H1 (cell line): ENCODE measurements around the gene LYRM4. TPM values are rescaled to one million over a fixed set of nuclear protein-coding genes. Genes with fewer than 3 reads are reported as not detected.

Source experiments
- CTCF ChIA-PET: fragments of 300-600 bp; sonication (Branson Sonifier 250); formaldehyde crosslinking; loops from one replicate; lab custom pipeline; 2021; ENCODE audit not compliant: partially characterized antibody; lab: Charles Lee
- POLR2A ChIA-PET: fragments of 300-600 bp; sonication (Branson Sonifier 250); formaldehyde crosslinking; loops from one replicate; lab custom pipeline; 2021; ENCODE audit warnings: inconsistent platforms; ENCODE audit not compliant: partially characterized antibody; lab: Charles Lee
- DNase-seq, 2 experiments: peaks; one replicate each; pipeline versions ENCODE4 v3.0.0 to v3.0.0-alpha.2; 2010 to 2022; ENCODE audit warnings: low spot score in 2 of 2, low read depth in 1 of 2, mixed read lengths in 1 of 2
- FAIRE-seq: peaks from 2 replicates; lab custom pipeline; 2011; peaks lifted over from hg19 to GRCh38; lab: Jason Lieb, UNC
- H2AFZ ChIP-seq: 2 replicates; pipeline ENCODE4 v1.8.1; 2012; ENCODE audit warnings: low read length, inconsistent platforms
- H2AK5ac ChIP-seq: 2 replicates; pipeline ENCODE4 v1.6.1; 2013; ENCODE audit warnings: low read depth, low read length
- H2BK120ac ChIP-seq: replicated peaks from 2 replicates; pipeline ENCODE3; 2013; ENCODE audit warnings: low read depth, low read length, inconsistent platforms
- H2BK12ac ChIP-seq: 2 replicates; pipeline ENCODE4 v1.6.1; 2013; ENCODE audit warnings: low read depth, low read length
- H2BK15ac ChIP-seq: 2 replicates; pipeline ENCODE4 v1.6.1; 2013; ENCODE audit warnings: low read length
- H2BK20ac ChIP-seq: 2 replicates; pipeline ENCODE4 v1.6.1; 2013; ENCODE audit warnings: low read length
- H2BK5ac ChIP-seq: 2 replicates; pipeline ENCODE4 v1.6.1; 2013; ENCODE audit warnings: low read depth, low read length
- H3K14ac ChIP-seq: 2 replicates; pipeline ENCODE4 v1.6.1; 2013; ENCODE audit warnings: inconsistent platforms; ENCODE audit not compliant: insufficient read length
- H3K18ac ChIP-seq: 2 replicates; pipeline ENCODE4 v1.6.1; 2013; ENCODE audit warnings: low read length; ENCODE audit errors: extremely low read depth
- H3K23ac ChIP-seq: 2 replicates; pipeline ENCODE4 v1.6.1; 2013; ENCODE audit warnings: inconsistent platforms; ENCODE audit not compliant: insufficient read length
- H3K23me2 ChIP-seq: 2 replicates; pipeline ENCODE4 v1.6.1; 2013; ENCODE audit warnings: low read depth, low read length
- H3K27ac ChIP-seq: 2 replicates; pipeline ENCODE4 v1.6.1; 2011; ENCODE audit warnings: low read depth, low read length, inconsistent platforms
- H3K27me3 ChIP-seq, 4 experiments: replicated peaks in 1 of 4; 1 replicate in 1 of 4; 2 replicates in 3 of 4; pipeline versions ENCODE4 v1.6.1 to v1.8.1; 2011 to 2013; ENCODE audit warnings: low read length in 3 of 4, mild to moderate bottlenecking in 3 of 4, inconsistent platforms in 2 of 4, mixed read lengths in 2 of 4, moderate library complexity in 1 of 4; ENCODE audit not compliant: control insufficient read depth in 3 of 4, insufficient read depth in 3 of 4; ENCODE audit errors: extremely low read depth in 1 of 4
- H3K36me3 ChIP-seq, 4 experiments: 2 replicates each; pipeline versions ENCODE4 v1.6.1 to v1.8.1; 2011 to 2013; ENCODE audit warnings: mild to moderate bottlenecking in 4 of 4, low read length in 3 of 4, moderate library complexity in 2 of 4, control low read depth in 1 of 4, inconsistent platforms in 1 of 4; ENCODE audit not compliant: insufficient read depth in 4 of 4, control insufficient read depth in 2 of 4
- H3K4ac ChIP-seq: replicated peaks from 2 replicates; pipeline ENCODE3; 2013; ENCODE audit warnings: low read length, low read depth, mixed read lengths, inconsistent platforms; ENCODE audit not compliant: insufficient read length
- H3K4me1 ChIP-seq, 4 experiments: replicated peaks in 1 of 4; 1 replicate in 1 of 4; 2 replicates in 3 of 4; pipeline versions ENCODE4 v1.6.1 to v1.8.1; 2011 to 2013; ENCODE audit warnings: low read length in 3 of 4, inconsistent platforms in 2 of 4, mixed read lengths in 1 of 4; ENCODE audit not compliant: insufficient read depth in 4 of 4, control insufficient read depth in 3 of 4
- H3K4me2 ChIP-seq, 2 experiments: 2 replicates each; pipeline versions ENCODE4 v1.6.1 to v1.8.1; 2011 to 2013; ENCODE audit warnings: low read depth in 2 of 2, low read length in 2 of 2, control low read depth in 1 of 2, inconsistent platforms in 1 of 2, mild to moderate bottlenecking in 1 of 2; ENCODE audit not compliant: insufficient read depth in 1 of 2
- H3K4me3 ChIP-seq, 4 experiments: fragments of 200-600, 300-600 bp in 1 of 4; sonication (generic), shearing (Covaris generic), sonication (Bioruptor Twin) in 1 of 4; 2 replicates each; pipeline versions ENCODE4 v1.5.1 to v1.8.1; 2011 to 2016; ENCODE audit warnings: low read length in 4 of 4, low read depth in 3 of 4, control low read depth in 2 of 4, inconsistent platforms in 2 of 4, mild to moderate bottlenecking in 2 of 4, mixed read lengths in 1 of 4, moderate library complexity in 1 of 4; ENCODE audit not compliant: insufficient read depth in 2 of 4; ENCODE audit errors: extremely low read depth in 1 of 4
- H3K56ac ChIP-seq: replicated peaks from 2 replicates; pipeline ENCODE3; 2013; ENCODE audit warnings: low read depth, mild to moderate bottlenecking, mixed read lengths, low read length, inconsistent platforms; ENCODE audit not compliant: insufficient read length
- H3K79me1 ChIP-seq: 2 replicates; pipeline ENCODE4 v1.6.1; 2013; ENCODE audit warnings: low read depth, low read length, control low read depth
- H3K79me2 ChIP-seq, 2 experiments: 2 replicates each; pipeline versions ENCODE4 v1.6.1 to v1.8.1; 2012 to 2013; ENCODE audit warnings: low read length in 2 of 2, mild to moderate bottlenecking in 2 of 2, inconsistent platforms in 1 of 2; ENCODE audit not compliant: insufficient read depth in 2 of 2, control insufficient read depth in 1 of 2
- H3K9ac ChIP-seq, 4 experiments: replicated peaks in 1 of 4; 1 replicate in 1 of 4; 2 replicates in 3 of 4; pipeline versions ENCODE4 v1.6.1 to v1.8.1; 2011 to 2013; ENCODE audit warnings: low read depth in 3 of 4, low read length in 3 of 4, control low read depth in 2 of 4, mild to moderate bottlenecking in 2 of 4, moderate library complexity in 2 of 4, inconsistent platforms in 1 of 4; ENCODE audit errors: extremely low read depth in 1 of 4
- H3K9me3 ChIP-seq, 2 experiments: 2 replicates each; pipeline versions ENCODE4 v1.6.1 to v1.8.1; 2012 to 2013; ENCODE audit warnings: mild to moderate bottlenecking in 2 of 2, moderate library complexity in 2 of 2, control low read depth in 1 of 2, inconsistent platforms in 1 of 2, low read depth in 1 of 2, low read length in 1 of 2, mixed read lengths in 1 of 2; ENCODE audit not compliant: insufficient read depth in 2 of 2
- H4K20me1 ChIP-seq, 2 experiments: replicated peaks in 1 of 2; 2 replicates each; pipeline versions ENCODE3 to v1.8.1; 2011 to 2013; ENCODE audit warnings: inconsistent platforms in 2 of 2, low read length in 2 of 2, mild to moderate bottlenecking in 1 of 2; ENCODE audit not compliant: insufficient read depth in 2 of 2, control insufficient read depth in 1 of 2
- H4K5ac ChIP-seq: 2 replicates; pipeline ENCODE4 v1.6.1; 2013; ENCODE audit warnings: low read length, low read depth, mixed read lengths, inconsistent platforms; ENCODE audit not compliant: insufficient read length
- H4K8ac ChIP-seq: 2 replicates; pipeline ENCODE4 v1.8.0; 2013; ENCODE audit warnings: mild to moderate bottlenecking, moderate library complexity, low read length, inconsistent platforms; ENCODE audit not compliant: insufficient read depth; ENCODE audit errors: extremely low read depth
- H4K91ac ChIP-seq: replicated peaks from 2 replicates; pipeline ENCODE3; 2013; ENCODE audit warnings: low read length, mixed read lengths, inconsistent platforms; ENCODE audit not compliant: insufficient read length
- ASH2L ChIP-seq: fragments of 200-600, 300-600 bp; sonication (generic); IDR thresholded peaks from one replicate; pipeline ENCODE4 v1.7.1; 2017; ENCODE audit warnings: low read length
- CBX5 ChIP-seq: fragments of 300-800, 300-1000 bp; sonication (generic); IDR thresholded peaks from 2 replicates; pipeline ENCODE4 v1.7.1; 2016; ENCODE audit warnings: antibody characterized with exemption, low read length, low read depth
- CBX8 ChIP-seq: fragments of 300-800, 300-1000 bp; sonication (generic); IDR thresholded peaks from 2 replicates; pipeline ENCODE4 v1.7.1; 2016; ENCODE audit warnings: low read depth, low read length, borderline replicate concordance
- CTBP2 ChIP-seq: IDR thresholded peaks from 2 replicates; pipeline ENCODE4 v1.7.0; 2011; ENCODE audit warnings: borderline replicate concordance, mild to moderate bottlenecking, moderate library complexity, mixed read lengths, low read length; ENCODE audit not compliant: insufficient read depth, insufficient read length
- CTCF ChIP-seq, 3 experiments: IDR thresholded peaks; 1 replicate in 2 of 3; 2 replicates in 1 of 3; pipeline versions ENCODE4 v1.5.1 to v1.6.1; 2011; ENCODE audit warnings: low read length in 3 of 3, mild to moderate bottlenecking in 3 of 3, inconsistent platforms in 2 of 3, low read depth in 1 of 3, moderate library complexity in 1 of 3; ENCODE audit not compliant: insufficient read depth in 1 of 3; ENCODE audit errors: control extremely low read depth in 1 of 3
- EGR1 ChIP-seq: IDR thresholded peaks from 2 replicates; pipeline ENCODE4 v1.6.1; 2011; ENCODE audit warnings: low read depth, low read length, borderline replicate concordance
- KDM1A ChIP-seq: fragments of 200-600, 300-600 bp; sonication (generic); IDR thresholded peaks from 2 replicates; pipeline ENCODE4 v1.7.1; 2016; ENCODE audit warnings: mild to moderate bottlenecking, low read length, borderline replicate concordance
- KDM5A ChIP-seq: fragments of 200-600 bp; IDR thresholded peaks from 2 replicates; pipeline ENCODE4 v1.7.1; 2012; ENCODE audit warnings: mild to moderate bottlenecking, low read length, inconsistent platforms, mixed read lengths
- SIN3A ChIP-seq, 2 experiments: IDR thresholded peaks in 1 of 2; conservative IDR thresholded peaks in 1 of 2; 2 replicates each; pipeline ENCODE4 v1.6.1; 2011 to 2012; ENCODE audit warnings: low read length in 2 of 2, improper control_type of control experiment in 1 of 2, low read depth in 1 of 2, mild to moderate bottlenecking in 1 of 2
- SP4 ChIP-seq: IDR thresholded peaks from 2 replicates; pipeline ENCODE4 v1.6.1; 2012; ENCODE audit warnings: low read length, inconsistent platforms
- TAF7 ChIP-seq: optimal IDR thresholded peaks from 2 replicates; pipeline ENCODE3; 2011; ENCODE audit warnings: low read depth, mild to moderate bottlenecking, inconsistent platforms, low read length, moderate library complexity, borderline replicate concordance
- WGBS, 2 experiments: shearing (Covaris generic) in 1 of 2; methylation state at CpG; one replicate each; pipeline versions ENCODE4 v1.1.6 to v1.1.7; 2013 to 2015; ENCODE audit warnings: low lambda C conversion rate in 2 of 2, mixed read lengths in 2 of 2, inconsistent platforms in 1 of 2, low coverage in 1 of 2, missing lambda C conversion rate in 1 of 2; ENCODE audit not compliant: insufficient replicate concordance in 2 of 2, insufficient coverage in 1 of 2, insufficient read length in 1 of 2; ENCODE audit errors: extremely low coverage in 1 of 2, missing lambda C conversion rate in 1 of 2; 5-methylcytosine and 5-hydroxymethylcytosine counted together
- polyA plus RNA-seq, 7 experiments: library from polyadenylated mRNA; depleted of rRNA in 3 of 7; stranded (reverse) in 5 of 7; unstranded in 2 of 7; fragments of >200 nt in 5 of 7; fragments of 200-250 nt in 2 of 7; gene quantifications; 1 replicate in 5 of 7; 2 replicates in 1 of 7; 4 replicates in 1 of 7; pipeline versions ENCODE4 v1.2.1 to v1.2.3, GENCODE V29; 2011 to 2013; ENCODE audit warnings: missing spikeins in 2 of 7, mixed read lengths in 2 of 7
- total RNA-seq: library from RNA; stranded (reverse); fragmentation: NEBNext Ultra II Directional; extraction: Animal tissue kit (Norgen Biotek cat#: 25700); gene quantifications from 2 replicates; pipeline ENCODE4 v1.2.1, GENCODE V29; 2021

Gene LYRM4
- total and polyA plus RNA-seq, 2 of the 8 experiments (the other 6 are each of a cell fraction or from before 2014, with no cell fraction given) = 56.6 to 62.8 TPM

GRCh38 chr6:5173810-5174209, 86.9 kb downstream of the LYRM4 start:
- Histone ChIP-seq H2BK12ac (no peak overlapping the region), H2BK15ac (no peak overlapping the region), H3K4me2 (no peak overlapping the region), H4K5ac (no peak overlapping the region), H2AFZ (no peak overlapping the region), H3K9ac (no peak overlapping the region), H3K4ac (no peak overlapping the region), H3K27me3 (no peaks in the 10 kb centered on the region; a peak in 1 of 7 replicates), H4K91ac (no peak overlapping the region), H3K4me1 (peaks cover 0 to 4% (median 0%) of the 10 kb centered on the region in 4 experiments; a peak in 2 of 7 replicates), H2AK5ac (no peak overlapping the region), H4K8ac (no peak overlapping the region), H3K4me3 (no peak overlapping the region), H3K9me3 (no peaks in the 10 kb centered on the region), H3K79me1 (no peaks in the 10 kb centered on the region; the same call in none of the 2 replicates), H3K23ac (no peak overlapping the region), H3K14ac (no peak overlapping the region), H2BK120ac (no peak overlapping the region), H3K56ac (no peak overlapping the region), H3K79me2 (no peaks in the 10 kb centered on the region), H2BK20ac (no peak overlapping the region), H2BK5ac (no peak overlapping the region), H3K36me3 (no peaks in the 10 kb centered on the region), H3K18ac (no peak overlapping the region), H3K27ac (no peak overlapping the region), H3K23me2 (no peaks in the 10 kb centered on the region), H4K20me1 (peaks cover 6 to 12% of the 10 kb centered on the region in 2 experiments)
- WGBS, 2 experiments = 89% methylated on average over 3 of the region's 3 CpGs; no CpG with 5 or more reads in 1 of the 2 experiments
- DNase-seq (no peak), FAIRE-seq (no peak)
- ChIA-PET POLR2A (interaction anchor here (1.3 kb wide), 1 partner anchor 86 kb away, joined by 4 read pairs; no protein-coding TSS in a partner anchor), CTCF (interaction anchor here (0.7 to 18.0 kb wide), 30 partner anchors 8 to 517 kb away, joined by 3 to 256 read pairs (median 4); no protein-coding TSS in a partner anchor)
- TF ChIP-seq EGR1 = no peak
- no peak for TF ChIP-seq ASH2L
- no peak for TF ChIP-seq CBX5
- no peak for TF ChIP-seq KDM5A
- TF ChIP-seq CTBP2 = no peak
- no peak for TF ChIP-seq SP4
- no peak for TF ChIP-seq CTCF (IDR thresholded peaks at IDR 0.05; ENCODE audit: control extremely low read depth in 1 of 3, insufficient read depth in 1 of 3, low read depth in 1 of 3, low read length in 3 of 3)
- no peak for TF ChIP-seq CBX8
- no peak for TF ChIP-seq SIN3A (conservative IDR thresholded peaks at IDR 0.05 in 1 of 2, IDR thresholded peaks at IDR 0.05 in 1 of 2; ENCODE audit: low read depth in 1 of 2, low read length in 2 of 2)
- TF ChIP-seq TAF7 = no peak
- no peak for TF ChIP-seq KDM1A
